NOMO-1 treated with DMSO at 0.1 percent for 48 hours (cell line): Measurements from ENCODE around the gene SPPL2A.
"Not testable (repeated sequence)": the region's sequence is repeated elsewhere in the genome, so short reads cannot be mapped to it uniquely, and the experiment has no call there.

Experiments
- DNase-seq: peaks from one replicate; lab custom pipeline; 2025; ENCODE audit not compliant: unreplicated experiment; lab: John Stamatoyannopoulos, UW

The SPPL2A gene

DNA sequence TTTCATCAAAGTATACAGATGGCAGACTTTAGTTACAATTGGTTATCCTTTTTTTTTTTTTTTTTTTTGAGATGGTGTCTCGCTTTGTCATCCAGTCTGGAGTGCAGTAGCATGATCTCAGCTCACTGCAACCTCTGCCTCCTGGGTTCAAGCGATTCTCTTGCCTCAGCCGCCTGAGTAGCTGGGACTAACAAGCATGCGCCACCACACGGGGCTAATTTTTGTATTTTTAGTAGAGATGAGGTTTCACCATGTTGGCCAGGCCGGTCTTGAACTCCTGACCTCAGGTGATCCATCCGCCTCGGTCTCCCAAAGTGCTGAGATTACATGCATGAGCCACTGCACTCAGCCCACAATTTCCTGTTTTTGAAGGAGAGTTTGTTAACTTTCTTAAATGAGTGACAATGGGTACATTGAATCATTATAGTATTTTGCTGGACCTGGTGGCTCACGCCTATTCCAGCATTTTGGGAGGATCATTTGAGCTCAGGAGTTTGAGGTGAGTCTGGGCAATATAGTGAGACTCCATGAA is 70.8 kb downstream of the SPPL2A start:
- not testable (repeated sequence) for DNase-seq

DNA sequence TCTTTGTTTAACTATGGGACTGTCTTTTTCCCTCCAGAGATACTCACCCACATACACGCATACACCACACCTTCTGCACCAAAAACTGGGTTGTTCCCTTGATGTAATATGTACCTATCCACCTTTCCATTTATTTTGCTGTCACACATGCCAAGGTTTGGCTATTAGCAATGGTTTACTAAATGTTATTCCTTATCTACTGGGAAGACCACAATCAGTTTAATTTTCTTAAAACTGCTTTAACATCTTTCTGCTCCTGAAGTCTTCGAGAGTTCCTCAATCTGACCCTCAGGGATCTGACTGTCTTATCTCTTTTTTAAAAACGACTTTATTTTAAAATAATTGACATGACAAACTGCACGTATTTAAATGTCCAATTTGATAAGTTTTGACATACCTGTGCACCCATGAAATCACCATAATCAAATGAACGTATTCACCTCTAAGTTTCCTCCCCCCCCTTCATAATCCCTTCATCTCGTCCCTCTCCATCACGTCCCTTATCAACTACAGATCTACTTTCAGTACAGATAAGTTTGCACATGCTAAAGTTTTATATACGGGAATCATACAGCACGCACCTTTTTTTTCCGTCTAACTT is 78.1 kb downstream of the SPPL2A start:
- DNase-seq, result no peak

DNA sequence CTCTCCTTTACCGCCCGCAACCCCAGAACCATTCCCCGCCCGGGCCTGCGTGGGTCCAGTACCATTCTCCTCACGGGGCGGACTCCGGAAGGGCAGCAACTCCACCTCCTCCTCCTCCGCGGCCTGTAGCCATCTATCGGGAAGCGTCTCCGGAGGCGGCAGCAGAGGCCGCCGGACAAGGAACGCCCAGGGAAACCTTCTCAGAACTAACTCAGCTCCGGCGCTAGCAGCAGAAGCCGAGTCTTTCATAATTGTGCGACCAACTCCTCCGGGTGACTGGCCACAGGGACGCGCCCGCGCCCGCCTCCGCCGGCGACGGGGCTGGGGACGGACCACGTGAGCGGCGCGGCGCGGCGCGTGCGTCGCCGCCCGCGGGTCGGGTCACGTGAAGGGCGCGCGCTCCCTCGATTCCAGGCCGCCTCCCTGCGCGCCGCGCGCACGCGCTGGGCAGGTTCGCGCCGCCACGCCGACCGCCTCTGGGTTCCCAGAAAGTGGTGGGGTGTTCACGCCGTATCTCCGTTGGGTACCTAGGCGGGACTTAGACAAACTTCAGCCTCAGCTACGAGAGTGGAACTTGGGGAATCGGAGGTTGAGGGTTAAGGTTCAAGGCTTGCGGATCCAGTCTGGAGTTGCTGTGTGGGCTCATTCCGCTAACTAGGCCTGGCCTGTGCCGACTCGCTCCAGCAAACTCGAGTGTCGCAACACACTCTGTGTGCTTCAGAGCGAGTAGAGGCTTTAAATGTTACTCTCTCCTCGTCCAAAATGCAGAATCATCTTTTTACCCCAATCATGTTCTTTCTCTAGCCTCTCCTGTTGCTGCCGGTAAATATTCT is 78.8 kb downstream of the SPPL2A start, which contains the start of gene TRPM7:
Gene TRPM7 (minus strand): TSS at position 329 of the 833 bp plus-strand sequence. CDS start 264 bp downstream, at position 65.
- DNase-seq, result peak; percentile 81

DNA sequence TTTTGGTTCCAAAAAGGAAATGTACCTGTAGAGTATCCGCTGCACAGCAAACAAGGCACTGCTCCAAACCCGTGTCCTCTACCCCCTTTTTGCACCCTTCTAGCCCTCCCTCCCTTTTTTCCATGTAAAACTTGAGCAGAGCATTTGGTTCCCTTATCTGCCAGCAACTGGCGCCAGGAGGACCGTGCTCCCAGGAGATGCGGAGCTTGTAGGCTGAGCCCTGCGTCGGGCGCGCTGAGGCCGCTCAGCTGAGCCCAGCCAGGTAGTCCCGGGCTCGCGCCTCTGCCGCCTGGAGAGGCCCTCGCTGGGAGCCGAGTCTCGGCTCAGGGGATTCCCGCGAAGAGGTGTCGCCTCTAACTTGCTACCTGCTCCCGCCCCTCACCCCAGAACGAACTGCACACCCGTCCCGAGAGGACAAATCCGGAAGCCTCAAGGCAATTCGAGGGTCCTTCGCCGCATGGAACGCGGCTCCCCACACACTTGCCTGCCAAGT is 79.5 kb downstream of the SPPL2A start:
- DNase-seq, result peak; percentile 32

DNA sequence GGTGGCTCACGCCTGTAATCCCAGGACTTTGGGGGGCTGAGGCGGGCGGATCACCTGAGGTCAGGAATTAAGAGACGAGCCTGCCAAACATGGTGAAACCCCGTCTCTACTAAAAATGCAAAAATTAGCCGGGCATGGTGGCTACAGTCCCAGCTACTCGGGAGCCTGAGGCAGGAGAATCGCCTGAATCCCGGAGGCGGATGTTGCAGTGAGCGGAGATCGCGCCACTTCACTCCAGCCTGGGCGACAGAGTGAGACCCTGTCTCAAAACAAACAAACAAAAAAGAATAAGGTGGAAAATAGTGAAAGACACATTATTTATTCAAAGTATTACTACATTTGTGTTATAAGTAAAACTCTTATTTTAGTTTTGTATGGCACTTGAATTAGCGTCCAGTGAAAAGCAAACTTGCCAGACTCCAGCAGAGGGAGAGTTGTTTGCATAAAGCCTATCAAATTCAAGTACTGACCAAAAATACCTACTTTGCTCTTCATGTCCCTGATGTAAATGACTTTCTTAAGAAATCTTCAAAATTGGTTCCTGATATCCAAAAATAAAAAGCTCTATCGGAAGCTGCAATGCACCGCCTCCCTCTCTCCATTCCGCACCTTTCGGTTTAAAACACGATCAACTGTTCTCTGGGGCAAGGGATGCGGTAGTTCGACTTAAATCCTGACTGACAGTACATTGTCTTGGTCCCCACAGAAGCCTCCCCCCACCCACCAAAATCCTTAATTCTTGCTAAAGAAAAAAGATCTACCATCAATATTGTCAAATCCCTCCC is 80.1 kb downstream of the SPPL2A start:
- DNase-seq, result no peak

DNA sequence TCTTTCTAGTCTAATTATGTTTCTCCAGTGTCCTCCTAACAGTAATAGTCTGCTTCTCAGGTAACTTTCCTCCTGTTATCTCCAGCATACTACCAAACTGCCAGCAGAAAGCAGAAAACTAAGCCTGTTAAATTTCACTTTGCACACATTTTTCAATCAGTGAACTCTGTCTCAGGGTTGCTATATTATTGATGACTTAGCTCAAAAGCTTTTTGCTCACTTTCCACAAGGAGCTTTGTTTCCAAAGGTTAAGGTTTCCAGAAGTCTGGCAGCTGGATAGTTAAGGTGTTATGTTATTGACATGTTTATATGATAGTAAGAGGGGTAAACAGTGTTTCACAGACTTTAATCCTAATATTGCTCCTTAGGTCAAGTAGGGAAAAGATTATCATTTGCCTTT is 84.0 kb downstream of the SPPL2A start:
- no peak for DNase-seq

DNA sequence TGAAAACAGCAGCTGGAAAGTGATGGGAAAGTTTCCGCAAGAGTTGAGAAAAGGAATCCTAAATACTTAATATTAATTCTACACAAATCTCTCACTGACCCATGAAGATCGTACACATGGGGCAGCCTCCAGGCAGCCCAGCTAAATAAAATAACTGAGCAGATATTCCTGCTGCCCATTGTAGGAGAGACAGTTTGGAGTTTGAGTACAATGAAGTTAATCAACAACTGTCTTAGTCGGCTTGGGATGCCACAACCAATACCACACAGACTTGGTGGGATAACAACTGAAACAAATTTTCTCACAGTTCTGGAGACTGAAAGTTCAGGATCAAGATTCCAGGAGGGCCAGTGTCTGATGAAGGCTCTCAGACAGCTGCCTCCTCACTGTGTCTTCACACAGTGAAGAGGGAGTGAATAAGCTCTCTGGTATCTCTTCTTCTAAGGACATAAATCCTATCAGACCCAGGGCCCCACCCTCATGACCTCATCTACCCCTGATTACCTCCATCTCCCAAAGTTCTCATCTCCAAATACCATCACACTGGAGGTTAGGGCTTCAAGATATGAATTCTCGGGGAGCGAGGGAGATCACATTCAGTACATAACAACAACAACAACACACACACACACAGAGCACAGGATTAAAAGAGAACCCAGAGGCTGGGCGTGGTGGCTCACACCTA is 88.6 kb downstream of the SPPL2A start:
- no peak for DNase-seq

DNA sequence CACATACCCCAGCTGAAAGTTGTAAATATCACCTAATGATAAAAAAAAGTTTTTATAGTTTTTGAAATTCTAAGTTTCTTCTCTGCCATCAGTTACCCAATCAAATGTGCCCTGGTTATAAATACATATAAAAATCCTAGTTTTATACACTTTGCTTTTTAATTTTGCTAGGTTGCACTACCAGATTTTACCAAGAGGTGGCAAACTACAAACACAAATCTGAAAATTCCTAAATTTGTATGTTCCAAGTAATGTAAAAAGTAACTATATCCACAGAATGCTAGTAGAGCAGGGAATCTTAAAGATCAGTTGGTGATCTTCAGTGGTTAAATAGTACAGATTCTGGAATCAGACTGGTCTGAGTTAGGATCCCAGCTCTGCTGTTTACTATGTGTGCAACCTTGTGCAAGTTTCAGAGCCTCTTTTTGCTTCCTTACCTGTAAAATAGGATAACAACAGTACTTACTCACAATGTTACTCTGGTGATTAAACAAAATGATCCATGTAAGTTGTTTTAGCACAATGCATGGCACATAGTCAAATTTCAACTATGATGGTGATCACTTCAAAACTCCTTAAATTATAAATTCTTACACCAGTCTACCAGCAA is 89.9 kb downstream of the SPPL2A start:
- DNase-seq, result no peak

DNA sequence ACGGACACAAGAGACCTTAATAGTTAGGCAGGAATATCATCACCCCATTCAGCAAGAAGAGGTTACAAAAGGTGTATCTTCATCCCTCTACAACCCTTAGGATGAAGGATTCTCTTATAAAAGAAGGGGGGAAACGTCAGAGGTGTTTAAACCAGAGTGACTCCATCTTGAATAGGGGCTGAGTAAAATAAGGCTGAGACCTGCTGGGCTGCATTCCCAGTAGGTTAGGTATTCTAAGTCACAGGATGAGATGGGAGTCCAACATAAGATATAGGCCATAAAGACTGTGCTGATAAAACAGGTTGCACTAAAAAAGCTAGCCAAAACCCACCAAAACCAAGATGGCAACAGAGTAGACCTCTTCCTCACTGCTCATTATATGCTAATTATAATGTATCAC is 95.4 kb downstream of the SPPL2A start:
- DNase-seq, result no peak

DNA sequence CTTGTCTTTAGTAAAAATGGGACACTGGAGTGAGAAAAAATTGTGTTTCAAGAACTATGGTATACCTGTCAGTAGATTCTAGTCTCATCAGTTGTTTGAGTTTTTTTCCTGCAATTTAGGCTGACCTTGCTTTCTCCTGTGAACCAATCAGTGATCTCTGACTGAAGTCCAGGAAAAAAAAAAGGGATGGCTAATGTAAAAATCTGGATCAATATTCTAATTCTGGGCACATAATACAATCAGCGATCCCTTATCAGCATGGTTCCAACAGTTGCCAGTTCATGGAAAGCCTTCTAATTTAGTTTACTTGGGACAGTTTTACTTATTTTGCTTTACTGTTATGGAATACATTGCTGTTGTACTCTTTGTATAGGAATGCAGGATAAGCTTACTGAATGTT is 95.9 kb downstream of the SPPL2A start:
- no peak for DNase-seq

DNA sequence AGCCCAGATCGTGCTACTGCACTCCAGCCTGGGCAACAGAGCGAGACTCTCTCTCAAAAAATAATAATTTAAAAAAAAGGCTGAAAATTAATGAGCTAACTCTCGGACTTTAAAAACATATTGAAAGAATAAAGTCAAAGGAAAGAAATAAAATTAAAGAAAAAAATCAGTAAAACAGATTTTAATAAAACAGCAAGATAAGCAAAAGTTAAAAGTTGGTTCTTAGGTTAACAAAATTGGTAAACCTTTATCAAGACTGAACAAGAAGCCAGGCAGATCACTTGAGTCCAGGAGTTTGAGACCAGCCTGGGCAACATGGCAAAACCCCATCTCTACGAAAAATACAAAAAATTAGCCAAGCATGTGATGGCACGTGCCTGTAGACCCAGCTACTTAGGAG is 99.6 kb downstream of the SPPL2A start:
- no peak for DNase-seq

DNA sequence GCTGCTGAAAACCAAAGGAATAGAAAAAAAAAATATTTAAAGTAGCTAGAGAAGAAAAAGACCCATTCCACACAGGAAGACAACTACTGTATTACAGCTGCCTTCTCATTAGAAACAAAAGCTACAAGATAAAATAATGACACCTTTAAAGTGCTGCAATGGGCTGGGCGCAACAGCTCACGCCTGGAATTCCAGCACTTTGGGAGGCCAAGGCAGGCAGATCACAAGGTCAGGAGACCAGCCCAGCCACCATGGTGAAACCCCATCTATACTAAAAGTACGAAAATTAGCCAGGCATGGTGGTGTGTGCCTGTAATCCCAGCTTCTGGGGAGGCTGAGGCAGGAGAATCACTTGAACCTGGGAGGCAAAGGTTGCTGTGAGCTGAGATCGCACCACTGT is 110.0 kb downstream of the SPPL2A start:
- DNase-seq, result no peak

DNA sequence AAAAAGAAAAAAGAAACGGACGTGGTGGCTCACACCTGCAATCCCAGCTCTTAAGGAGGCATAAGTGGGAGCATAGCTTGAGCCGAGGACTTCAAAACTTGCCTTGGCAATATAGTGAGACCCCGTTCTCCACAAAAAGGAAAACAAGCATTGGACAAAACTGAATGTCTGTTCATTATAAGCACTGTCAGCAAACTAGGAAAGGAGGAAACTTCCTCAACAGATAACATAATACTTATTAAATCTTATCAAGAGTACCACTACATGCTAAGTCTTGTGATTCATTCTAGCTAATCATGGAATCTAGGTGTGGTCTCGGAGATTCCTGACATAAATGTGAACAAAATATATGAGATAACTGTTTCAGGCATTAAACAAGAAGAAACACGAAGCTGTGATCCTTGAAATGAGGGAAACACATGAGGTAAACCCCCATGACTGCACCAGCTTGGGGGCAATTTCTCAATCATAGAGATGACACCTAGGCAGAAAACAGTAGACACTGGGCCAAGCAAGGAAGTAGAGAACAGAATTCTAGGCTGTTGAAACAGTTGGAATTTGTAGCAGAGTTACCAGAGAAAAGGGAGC is 112.3 kb downstream of the SPPL2A start:
- no peak for DNase-seq

DNA sequence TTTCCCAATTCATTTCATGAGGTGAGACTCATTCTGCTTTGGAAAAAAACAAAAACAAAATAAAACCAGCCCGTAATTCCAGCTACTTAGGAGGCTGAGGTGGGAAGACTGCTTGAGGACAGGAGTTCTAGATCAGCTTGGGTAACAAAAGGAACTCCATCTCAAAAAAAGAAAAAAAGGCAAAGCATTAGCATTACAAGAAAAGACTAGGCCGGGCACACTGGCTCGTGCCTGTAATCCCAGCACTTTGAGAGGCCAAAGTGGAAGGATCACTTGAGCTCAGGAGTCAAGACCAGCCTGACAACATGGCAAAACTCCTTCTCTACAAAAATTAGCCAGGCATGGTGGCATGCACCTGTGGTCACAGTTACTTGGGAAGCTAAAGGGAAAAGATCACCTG is 112.8 kb downstream of the SPPL2A start:
- no peak for DNase-seq
